ENCODE data around the gene CNTN4. TPM values are rescaled to one million over a fixed set of nuclear protein-coding genes. Genes with fewer than 3 reads are reported as not detected.

CNTN4 gene
- total and polyA plus RNA-seq, 8 donors = 2.5 to 10.8 (median 5.1) TPM

DNA sequence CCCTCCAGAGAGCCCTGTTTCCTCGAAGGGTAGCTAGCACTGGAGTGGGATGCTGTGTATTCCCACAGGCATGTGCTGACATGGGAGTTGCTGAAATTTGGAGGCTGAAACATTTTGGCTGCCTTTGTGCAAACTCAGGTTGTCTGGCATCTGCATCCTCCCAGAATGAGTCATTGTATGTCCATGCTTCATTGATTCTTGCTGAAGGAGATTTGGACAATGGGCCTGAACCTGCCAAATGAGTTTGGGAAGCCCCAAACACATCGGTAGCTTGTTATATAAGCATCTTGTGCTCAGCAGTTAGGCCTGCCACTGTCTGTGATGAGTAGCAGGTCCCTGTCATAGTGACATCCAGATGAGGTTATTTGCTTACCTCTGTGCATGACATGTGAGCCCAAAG is 851.5 kb downstream of the CNTN4 start:
- Histone ChIP-seq H3K36me3 (no peaks in the 10 kb centered on the region), H3K27me3 (no peaks in the 10 kb centered on the region), H3K4me1 (no peaks in the 10 kb centered on the region), H3K9me3 (no peaks in the 10 kb centered on the region), H3K4me3 (no peak overlapping the region), H3K27ac (no peak overlapping the region)
- no peak for DNase-seq
- TF ChIP-seq, protein P1, sequence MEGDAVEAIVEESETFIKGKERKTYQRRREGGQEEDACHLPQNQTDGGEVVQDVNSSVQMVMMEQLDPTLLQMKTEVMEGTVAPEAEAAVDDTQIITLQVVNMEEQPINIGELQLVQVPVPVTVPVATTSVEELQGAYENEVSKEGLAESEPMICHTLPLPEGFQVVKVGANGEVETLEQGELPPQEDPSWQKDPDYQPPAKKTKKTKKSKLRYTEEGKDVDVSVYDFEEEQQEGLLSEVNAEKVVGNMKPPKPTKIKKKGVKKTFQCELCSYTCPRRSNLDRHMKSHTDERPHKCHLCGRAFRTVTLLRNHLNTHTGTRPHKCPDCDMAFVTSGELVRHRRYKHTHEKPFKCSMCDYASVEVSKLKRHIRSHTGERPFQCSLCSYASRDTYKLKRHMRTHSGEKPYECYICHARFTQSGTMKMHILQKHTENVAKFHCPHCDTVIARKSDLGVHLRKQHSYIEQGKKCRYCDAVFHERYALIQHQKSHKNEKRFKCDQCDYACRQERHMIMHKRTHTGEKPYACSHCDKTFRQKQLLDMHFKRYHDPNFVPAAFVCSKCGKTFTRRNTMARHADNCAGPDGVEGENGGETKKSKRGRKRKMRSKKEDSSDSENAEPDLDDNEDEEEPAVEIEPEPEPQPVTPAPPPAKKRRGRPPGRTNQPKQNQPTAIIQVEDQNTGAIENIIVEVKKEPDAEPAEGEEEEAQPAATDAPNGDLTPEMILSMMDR (IDR thresholded peaks at IDR 0.05) = no peak
- WGBS, 2 donors = 43 to 61% methylated on average over 2 of the region's 2 CpGs
- ATAC-seq = no peak
- FAIRE-seq = no peak
- intact Hi-C loops (cut with DNase I) = no loop called here

- no peak for FAIRE-seq
- WGBS, 2 donors = 67 to 84% methylated on average over 3 of the region's 3 CpGs
Measured at GRCh38 chr3:2957115-2957514, 858.4 kb downstream of the CNTN4 start.

DNA sequence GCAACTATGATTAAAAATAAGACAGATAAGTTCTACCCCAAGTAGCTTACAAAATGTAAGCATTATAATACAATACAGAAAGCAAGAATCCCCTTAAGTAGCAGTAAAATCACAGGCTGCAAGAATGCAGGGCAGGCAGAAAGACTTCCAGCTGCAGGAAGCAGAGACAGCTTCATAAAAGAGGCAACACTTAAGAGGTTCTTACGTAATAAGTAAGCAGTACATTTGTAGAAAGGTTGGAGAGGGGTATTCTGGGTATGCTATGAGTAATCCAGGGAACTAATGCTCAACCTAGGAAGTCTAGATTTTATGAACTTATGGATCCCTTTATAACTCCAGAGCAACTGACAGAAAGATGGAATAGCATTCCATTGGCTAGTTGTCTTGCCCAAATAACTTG is 859.9 kb downstream of the CNTN4 start:
- WGBS, 2 donors = 56 to 59% methylated on average over 1 of the region's 1 CpG
- intact Hi-C loops (cut with DNase I) = no loop called here

More at GRCh38 chr3:2957115-2957514, 858.4 kb downstream of the CNTN4 start:
- DNase-seq (no peak), ATAC-seq (no peak)
- Histone ChIP-seq H3K36me3 (no peaks in the 10 kb centered on the region), H3K4me3 (no peak overlapping the region), H3K4me1 (no peaks in the 10 kb centered on the region), H3K27ac (no peak overlapping the region), H3K9me3 (no peaks in the 10 kb centered on the region), H3K27me3 (no peaks in the 10 kb centered on the region)
- intact Hi-C loops (cut with DNase I) = no loop called here
- TF ChIP-seq, protein P1 (IDR thresholded peaks at IDR 0.05) = no peak

GRCh38 chr3:2961576-2961975 is 862.9 kb downstream of the CNTN4 start:
- H3K4me1 ChIP-seq = no peaks in the 10 kb centered on the region
- FAIRE-seq = no peak
- intact Hi-C loops (cut with DNase I) = no loop called here
- H3K36me3 ChIP-seq = no peaks in the 10 kb centered on the region
- H3K9me3 ChIP-seq = no peaks in the 10 kb centered on the region
- ATAC-seq = no peak
- H3K4me3 ChIP-seq = no peak overlapping the region
- no peak for DNase-seq
- TF ChIP-seq, protein P1 (IDR thresholded peaks at IDR 0.05) = no peak
- H3K27ac ChIP-seq = no peak overlapping the region
- WGBS, 2 donors = 49 to 71% methylated on average over 1 of the region's 1 CpG
- no peaks in the 10 kb centered on the region for H3K27me3 ChIP-seq

More for the DNA sequence above, 859.9 kb downstream of the CNTN4 start:
- no peaks in the 10 kb centered on the region for H3K27me3 ChIP-seq
- H3K9me3 ChIP-seq = no peaks in the 10 kb centered on the region
- H3K36me3 ChIP-seq = no peaks in the 10 kb centered on the region
- TF ChIP-seq, protein P1 (IDR thresholded peaks at IDR 0.05) = no peak
- FAIRE-seq (no peak), ATAC-seq (no peak), DNase-seq (no peak)
- H3K4me3 ChIP-seq = no peak overlapping the region
- no peak overlapping the region for H3K27ac ChIP-seq
- H3K4me1 ChIP-seq = no peaks in the 10 kb centered on the region

DNA sequence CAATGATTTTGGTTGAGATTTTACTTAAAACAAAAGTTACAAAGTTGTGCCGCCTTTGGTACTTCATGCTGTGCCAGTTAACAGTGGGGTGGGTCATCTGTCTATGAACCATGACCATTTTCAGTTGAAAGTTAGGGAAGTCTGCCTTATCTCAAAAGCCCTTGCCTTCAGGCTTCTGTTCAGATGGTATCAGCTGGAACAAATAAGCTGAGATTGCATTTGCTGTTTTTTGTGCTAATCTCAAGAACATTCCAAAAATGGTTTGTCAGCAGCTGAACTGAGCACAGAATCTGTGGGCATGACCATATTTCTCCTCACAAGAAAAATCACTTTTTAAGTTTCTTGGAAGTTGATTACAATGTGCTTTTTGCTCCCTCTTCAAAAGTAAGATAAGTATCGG is 869.2 kb downstream of the CNTN4 start:
- no peaks in the 10 kb centered on the region for H3K36me3 ChIP-seq
- no peak overlapping the region for H3K27ac ChIP-seq
- DNase-seq (no peak), ATAC-seq (no peak), FAIRE-seq (no peak)
- H3K4me3 ChIP-seq = no peak overlapping the region
- no peaks in the 10 kb centered on the region for H3K9me3 ChIP-seq
- TF ChIP-seq, protein P1 (IDR thresholded peaks at IDR 0.05) = no peak
- H3K27me3 ChIP-seq = no peaks in the 10 kb centered on the region
- intact Hi-C loops (cut with DNase I) = no loop called here
- H3K4me1 ChIP-seq = no peaks in the 10 kb centered on the region
- whole genome bisulfite sequencing, 2 donors = 54 to 61% methylated on average over 2 of the region's 2 CpGs
